HG03280 (cell line): ENCODE data around the gene ABCC4.
"Not testable (repeated sequence)": the region's sequence is repeated elsewhere in the genome, so short reads cannot be mapped to it uniquely, and the experiment has no call there.

Source experiments
- ATAC-seq: cut with Tn5 transposase; IDR thresholded peaks from one replicate; pipeline ENCODE4 v1.9.1; 2021; ENCODE audit warnings: mild to moderate bottlenecking, moderate library complexity; ENCODE audit not compliant: unreplicated experiment

The ABCC4 gene

DNA sequence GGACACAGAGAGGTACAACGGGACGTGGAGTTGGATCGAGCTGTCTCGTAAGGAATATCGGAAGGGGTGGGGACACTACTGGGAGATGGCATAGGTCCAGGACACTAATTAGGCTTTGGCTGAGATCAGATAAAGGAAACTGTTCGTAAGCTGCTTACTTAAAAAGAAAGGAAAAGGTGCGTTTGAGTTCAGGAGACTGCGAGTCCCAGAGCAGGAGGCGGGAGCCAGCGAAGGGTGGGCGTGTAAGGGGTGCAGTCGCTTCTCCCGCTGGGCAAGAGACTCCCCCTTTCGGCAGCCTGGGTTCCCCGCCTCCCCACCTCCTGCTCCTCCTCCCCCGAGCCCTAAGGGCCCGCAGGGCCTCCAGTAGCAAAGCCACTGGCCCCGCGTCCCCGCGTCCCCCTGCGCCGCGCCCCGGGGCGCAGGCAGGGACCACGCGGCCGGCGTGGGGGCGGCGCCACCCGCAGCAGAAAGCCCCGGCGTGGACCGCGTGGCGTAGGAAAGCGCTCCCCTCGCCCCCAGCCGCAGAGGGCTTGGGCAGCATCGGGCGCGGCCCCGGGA, 547 bp downstream of the ABCC4 start:
- ATAC-seq: peak; percentile 43

DNA sequence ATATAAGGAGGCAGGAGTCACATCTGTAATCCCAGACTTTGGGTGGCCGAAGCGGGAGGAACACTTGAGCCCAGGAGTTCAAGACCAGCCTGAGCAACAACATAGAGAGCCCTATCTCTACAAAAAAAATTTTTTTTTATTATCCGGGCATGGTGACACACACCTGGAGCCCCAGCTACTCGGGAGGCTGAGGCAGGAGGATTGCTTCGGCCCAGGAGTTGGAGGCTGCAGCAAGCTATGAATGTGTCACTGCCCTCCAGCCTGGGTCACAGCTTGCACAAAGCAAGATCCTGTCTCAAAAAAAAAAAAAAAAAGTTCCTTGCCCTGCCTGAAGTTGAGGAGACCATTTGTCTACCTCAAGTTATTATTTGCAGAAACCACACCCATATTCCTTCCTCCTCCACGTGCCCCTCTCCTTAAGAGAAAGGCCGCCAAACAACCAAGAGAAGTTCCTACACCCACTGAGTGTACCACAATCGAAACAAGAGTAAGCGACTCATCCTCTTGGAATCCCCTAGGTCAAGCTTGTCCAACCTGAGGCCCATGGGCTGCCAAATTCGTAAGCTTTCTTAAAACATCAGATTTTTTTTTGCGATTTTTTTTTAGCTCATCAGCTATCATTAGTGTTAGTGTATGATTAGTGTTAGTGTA, 2.2 kb downstream of the ABCC4 start:
- ATAC-seq: no peak

DNA sequence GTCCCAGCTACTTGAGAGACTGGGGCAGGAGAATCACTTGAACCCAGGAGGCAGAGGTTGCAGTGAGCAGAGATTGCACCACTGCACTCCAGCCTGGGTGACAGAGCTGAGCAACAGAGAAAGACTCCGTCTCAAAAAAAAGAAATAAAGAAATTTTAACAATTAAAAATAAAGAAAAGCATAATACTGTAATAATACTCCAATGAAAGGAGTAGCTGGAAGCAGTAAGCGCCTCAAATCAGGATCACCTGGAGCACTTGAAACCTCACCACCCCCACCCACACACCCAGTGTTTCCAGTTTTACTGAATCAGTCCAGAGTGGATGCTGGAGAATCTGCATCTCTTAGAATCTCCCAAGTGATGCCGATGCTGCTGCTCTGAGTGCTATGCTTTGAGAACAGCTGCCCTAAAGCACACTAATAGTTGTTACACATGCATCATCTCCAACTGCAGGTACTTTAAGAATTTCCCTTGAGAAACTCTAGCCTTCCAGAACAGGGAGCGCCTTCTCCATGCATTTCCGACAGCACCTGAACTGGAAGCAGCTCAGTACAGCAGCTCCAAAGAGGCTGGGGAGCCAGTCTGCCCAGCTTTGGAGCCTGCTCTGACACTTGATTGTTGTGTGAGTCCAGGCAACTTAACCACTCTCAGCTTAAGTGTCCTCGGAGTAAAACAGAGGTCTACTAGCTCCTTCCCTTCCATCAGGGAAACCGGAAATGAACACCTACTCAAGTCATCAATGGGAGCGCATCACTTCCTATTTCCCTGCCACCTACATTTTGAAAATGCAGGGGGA, 2.9 kb downstream of the ABCC4 start:
- ATAC-seq: no peak

DNA sequence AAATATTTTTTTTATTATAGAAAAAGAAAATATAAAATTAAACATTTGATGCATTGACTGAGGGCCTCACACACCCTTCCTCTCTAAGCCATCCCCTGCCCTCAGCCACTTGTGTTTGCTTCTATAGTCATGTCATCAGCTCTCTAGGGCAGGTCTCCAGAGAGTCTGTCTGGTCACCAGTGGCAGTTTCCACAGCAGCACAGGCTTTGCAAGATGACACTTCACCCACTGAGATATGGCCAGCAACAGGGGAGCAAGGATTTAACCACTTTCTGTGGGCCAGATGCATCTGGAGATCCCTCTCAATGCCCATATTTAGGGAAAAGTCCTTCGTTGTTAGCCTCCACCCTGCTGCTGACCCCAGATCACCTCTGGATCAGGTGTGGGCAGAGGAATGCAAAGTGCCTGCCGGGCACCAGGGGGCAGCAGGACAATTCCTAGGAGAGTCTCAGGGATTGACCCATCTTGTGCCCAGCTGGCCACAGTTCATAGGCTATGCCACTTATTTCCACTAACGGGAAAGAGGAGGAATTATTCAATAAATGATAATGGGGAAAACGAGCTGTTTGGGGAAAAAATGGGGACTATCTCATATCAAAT, 4.8 kb downstream of the ABCC4 start:
- ATAC-seq: no peak

DNA sequence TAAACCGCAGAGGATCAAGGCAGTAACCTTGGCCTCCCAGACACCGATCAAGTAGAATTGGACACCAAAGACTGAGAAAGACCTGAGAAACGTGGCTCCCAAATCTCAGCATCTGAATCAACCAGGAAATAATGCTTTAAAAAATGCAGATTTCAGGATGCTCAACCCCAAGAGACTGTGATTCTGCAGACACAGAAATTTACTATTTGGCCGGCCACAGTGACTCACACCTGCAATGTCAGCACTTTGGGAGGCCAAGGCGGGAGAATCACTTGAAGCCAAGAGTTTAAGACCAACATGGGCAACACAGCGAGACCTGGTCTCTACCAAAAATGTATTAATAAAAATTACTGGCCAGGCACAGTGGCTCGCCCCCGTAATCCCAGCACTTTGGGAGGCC, 6.2 kb downstream of the ABCC4 start:
- no peak for ATAC-seq

DNA sequence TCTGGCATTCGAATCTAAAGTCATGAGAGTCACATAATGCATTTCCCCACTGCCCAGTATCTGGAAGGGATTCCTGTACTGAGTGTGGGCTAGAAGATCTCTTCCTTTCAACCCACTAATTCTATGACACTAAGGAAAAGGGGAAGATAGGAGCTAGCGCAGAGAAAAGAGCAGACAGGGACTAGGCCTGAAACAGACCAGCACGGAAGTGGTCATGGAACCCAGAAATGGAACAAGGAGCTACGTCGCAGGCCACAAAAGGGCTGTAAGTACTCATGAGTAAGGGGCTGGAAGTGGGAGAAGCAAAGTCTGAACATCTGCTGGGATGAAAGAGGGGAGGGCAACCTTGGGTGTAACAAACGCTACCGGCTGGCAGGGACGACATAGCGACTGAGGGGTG, 8.6 kb downstream of the ABCC4 start:
- ATAC-seq: no peak

DNA sequence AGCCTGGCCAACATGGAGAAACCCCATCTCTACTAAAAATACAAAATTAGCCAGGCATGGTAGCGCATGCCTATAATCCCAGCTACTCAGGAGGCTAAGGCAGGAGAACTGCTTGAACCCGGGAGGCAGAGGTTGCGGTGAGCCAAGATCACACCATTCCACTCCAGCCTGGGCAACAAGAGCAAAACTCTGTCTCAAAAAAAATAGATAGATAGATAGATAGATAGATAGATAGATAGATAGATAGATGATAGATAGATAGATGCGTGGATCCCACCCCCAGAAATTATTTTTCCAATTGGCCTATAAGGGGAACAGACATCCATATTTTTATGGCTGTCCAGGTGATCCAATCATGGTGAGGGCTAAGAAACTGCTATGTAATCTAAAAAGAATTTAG, 11.3 kb downstream of the ABCC4 start:
- ATAC-seq: not testable (repeated sequence)

DNA sequence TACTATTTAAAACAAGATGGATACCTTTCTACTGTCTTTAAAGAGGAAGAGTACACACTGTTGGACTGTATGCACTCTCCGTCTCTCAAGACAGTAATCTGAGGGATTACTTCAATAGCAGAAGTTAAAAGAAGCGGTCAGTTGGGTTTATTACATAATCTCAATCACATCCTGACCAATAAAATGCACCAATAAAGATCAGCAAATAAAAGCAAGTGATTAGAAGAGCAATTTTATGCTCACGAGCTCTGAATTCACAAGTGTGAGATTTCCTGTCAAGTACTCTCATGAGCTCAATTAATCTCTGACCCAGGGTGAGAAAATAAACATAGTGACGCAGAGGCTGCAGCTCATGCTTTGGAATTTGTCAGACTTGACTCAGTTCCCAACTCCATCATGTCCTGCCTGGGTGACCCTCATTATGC, 12.2 kb downstream of the ABCC4 start:
- ATAC-seq: no peak

DNA sequence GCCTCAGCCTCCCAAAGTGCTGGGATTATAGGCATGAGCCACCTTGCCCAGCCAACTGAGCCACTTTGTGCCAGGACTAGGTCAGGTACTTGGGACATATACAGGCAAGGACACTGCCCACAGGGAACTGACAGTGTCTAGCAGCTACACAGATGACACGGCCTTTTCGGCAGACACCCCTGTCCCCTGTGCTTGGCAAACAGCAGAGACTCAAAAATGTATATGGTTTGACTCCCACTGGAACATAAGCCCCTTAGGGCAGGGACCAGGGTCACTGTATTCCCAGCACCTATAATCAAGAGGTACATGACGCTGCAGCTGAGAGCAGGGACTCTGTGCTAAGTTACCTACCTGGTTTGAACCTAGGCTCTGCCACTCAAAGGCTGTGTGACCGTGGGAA, 16.8 kb downstream of the ABCC4 start:
- ATAC-seq: no peak

DNA sequence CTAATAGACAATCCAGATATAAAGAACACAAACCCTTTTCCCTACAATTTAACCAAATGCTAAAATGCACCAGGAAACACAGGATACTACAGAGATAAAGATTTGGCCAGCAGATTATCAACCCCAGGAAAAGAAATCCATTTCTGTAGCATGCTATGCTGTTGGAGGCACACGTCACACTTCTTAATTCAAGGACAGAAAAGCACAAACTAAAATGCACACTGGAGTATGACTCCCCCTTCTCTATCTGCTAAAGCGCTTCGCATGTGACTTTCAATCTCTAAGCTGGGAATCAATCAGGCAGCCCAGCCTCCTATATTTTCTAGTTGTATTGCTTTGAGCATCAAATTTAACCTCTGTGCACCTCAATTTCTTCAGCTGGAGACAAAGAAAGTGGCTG, 22.2 kb downstream of the ABCC4 start:
- ATAC-seq: no peak

DNA sequence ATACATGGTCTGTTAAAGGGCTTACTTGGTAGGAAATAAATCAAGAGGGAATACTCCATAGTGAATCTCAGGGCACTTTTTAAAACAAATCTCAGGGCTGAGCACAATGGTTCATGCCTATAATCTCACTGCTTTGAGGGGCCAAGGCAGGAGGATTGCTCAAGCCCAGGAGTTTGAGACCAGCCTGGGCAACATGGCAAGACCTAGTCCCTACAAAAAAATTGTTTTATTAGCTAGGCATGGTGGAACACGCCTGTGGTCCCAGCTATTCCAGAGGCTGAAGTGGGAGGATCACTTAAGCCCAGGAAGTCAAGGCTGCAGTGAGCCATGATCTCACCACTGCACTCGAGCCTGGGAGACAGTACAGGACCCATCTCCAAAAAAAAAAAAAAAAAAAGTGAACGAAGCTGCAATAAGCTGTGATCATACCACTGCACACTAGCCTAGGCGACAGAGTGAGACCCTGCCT, 25.2 kb downstream of the ABCC4 start:
- no peak for ATAC-seq

DNA sequence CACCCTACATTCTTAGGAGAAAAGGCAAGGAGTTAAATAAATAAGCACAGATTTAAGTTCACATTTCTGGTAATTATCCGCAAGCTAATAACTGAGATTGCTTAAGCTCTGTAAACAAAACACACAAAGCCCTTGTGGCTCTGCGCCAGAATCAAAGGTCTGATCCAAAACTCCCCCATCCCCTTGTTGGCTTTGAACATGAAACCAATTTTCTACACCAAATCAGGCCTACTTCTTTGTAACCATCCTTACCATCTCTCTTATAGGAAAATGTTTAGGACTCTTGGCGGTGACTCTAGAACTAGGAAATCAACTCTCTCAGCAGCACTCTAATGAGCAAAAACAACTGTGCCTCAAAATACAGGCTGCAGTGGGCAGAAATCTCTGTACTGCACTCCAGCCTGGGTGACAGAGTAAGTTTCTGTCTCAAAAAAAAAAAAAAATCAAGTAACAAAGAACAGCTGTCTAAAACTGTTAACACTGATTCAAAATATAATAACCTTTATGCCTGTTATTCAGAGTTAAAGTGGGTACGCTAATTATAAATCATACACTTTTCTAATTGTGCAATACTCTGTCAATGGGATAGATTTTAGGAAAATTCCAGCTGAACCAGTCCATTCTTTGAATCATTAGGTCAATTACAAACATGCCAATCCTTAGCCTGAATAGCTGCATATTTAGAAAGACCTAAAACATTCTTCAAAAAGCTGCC, 25.8 kb downstream of the ABCC4 start:
- no peak for ATAC-seq

DNA sequence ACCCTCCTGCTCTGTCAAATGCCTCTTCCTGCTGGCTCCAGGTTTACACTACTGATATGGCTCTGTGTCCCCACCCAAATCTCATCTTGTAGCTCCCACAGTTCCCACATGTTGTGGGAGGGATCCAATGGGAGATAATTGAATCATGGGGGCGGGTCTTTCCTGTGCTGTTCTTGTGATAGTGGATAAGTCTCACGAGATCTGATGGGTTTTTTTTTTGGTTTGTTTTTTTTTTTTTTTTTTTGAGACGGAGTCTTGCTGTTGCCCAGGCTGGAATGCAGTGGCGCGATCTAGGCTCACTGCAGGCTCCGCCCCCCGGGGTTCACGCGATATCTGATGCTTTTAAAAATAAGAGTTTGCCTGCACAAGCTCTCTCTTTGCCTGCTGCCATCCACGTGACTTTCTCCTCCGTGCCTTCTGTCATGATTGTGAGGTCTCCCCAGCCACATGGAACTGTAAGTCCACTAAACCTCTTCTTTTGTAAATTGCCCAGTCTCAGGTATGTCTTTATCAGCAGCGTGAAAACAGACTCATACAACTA, 27.6 kb downstream of the ABCC4 start:
- ATAC-seq: not testable (repeated sequence)

DNA sequence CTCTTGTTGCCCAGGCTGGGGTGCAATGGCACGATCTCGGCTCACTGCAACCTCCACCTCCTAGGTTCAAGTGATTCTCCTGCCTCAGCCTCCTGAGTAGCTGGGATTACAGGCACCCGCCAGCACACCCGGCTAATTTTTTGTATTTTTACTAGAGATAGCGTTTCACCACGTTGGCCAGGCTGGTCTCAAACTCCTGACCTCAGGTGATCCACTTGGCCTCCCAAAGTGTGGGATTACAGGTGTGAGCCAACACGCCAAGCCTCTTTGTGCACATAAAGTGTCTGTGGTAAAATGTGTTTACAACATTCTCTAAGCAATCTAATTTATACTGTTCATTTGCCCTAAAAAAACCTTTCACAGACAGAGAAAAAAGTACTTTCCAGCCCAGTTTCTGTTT, 29.2 kb downstream of the ABCC4 start:
- ATAC-seq: not testable (repeated sequence)

DNA sequence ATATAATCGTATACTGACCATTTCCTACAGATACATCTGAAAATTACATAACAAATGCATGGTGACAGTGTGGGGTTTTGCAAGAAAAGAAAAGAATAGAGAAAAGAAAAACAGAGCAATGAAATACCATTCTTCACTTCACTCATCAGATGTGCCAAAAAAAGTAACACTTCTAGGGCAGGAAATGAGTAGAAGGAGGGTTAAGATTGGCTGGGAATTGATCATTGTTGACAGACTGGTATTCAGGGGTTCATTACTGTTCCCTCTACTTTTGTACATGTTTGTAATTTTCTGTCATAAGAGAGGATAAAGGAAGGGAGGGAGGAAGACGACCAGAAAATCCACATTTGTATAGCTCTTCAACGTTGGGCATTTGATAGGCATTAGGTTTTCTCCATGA, 31.5 kb downstream of the ABCC4 start:
- ATAC-seq: no peak

DNA sequence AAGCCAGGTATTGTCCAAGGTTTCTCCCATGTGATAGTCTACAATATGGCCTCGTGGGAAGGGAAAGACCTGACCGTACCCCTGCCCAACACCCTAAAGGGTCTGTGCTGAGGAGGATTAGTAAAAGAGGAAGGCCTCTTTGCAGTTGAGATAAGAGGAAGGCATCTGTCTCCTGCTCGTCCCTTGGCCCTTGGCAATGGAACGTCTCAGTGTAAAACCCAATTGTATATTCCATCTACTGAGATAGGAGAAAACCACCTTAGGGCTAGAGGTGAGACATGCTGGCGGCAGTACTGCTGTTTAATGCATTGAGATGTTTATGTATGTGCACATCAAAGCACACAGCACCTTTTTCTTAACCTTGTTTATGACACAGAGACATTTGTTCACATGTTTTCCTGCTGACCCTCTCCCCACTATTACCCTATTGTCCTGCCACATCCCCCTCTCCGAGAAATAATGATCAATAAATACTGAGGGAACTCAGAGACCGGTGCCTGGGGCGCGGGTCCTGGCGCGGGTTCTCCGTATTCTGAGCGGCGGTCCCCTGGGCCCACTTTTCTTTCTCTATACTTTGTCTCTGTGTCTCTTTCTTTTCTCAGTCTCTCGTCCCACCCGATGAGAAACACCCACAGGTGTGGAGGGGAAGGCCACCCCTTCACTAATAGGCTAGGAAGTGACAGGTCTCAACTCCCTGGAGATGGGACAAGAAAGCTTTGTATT, 32.7 kb downstream of the ABCC4 start:
- not testable (repeated sequence) for ATAC-seq

DNA sequence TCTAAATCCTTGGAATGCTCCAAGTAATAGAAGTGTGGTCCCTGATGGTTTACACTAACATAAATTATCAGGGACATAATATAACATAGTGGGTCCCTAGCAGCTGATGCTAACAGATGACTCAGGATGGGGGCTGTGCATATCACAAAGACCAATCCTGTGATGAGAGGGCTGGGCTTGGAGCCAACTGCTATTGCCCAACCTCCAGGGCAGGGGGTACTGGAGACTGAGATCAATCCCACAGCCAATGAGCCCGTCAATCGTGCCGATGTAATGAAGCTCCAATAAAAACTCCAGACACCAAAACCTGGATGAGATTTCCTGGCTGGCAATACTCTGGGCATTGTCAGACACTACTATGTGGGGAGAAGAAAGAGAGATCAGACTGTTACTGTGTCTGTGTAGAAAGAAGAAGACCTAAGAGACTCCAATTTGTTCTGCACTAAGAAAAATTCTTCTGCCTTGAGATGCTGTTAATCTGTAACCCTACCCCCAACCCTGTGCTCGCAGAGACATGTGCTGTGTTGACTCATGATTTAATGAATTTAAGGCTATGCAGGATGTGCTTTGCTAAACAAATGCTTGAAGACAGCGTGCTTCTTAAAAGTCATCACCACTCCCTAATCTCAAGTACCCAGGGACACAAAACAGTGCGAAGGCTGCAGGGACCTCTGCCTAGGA, 33.4 kb downstream of the ABCC4 start:
- ATAC-seq: no peak

DNA sequence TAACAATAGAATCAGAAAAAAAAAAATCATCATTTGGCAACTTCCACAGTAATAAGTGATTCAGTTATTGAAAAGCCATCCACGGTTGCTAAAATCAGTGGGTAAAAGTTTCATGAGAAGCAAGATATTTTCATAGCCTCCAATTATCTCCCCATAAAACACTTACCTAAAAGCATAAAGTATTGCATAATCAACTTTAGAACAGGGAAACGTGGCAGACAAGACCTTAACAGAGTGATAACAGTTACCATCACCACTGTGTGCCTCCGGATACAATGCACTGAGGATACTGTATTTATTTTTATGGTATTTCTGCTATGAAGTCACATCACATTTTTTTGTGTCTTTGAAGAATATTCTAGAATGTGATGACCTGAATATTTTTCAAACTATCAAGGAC, 37.0 kb downstream of the ABCC4 start:
- no peak for ATAC-seq

DNA sequence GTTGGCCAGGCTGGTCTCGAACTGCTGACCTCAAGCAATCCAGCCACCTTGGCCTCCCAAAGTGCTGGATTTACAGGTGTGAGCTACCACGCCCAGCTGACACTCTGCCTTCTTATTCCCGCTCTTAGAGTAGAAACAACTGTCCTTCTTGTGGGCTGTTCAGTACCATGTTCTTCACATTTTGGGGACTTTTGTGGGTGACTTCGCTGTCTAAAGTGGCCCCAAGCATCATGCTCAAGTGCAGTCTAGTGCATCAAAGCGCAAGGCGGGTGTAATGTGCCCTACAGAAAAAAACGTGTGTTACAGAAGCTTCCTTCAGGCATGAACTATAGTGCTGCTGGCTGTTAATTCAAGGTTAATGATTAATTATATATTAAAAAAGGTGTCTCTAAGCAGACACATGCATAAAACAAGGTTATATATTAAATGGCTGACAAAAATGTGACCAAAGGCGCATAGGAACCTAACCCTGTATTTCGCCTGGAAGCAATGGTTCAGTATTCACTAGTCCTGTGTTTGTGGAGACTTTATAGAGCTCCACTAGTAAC, 38.3 kb downstream of the ABCC4 start:
- no peak for ATAC-seq
